Muscle of leg (tissue), 16 donors: Measurements from ENCODE around the gene MALSU1. TPM values are rescaled to one million over a fixed set of nuclear protein-coding genes. Genes with fewer than 3 reads are reported as not detected.

Experiments used
- DNase-seq: peaks from one replicate; pipeline ENCODE4 v3.0.0; 2013
- H3K27ac ChIP-seq: one replicate; pipeline ENCODE4 v1.5.1; 2013; ENCODE audit warnings: mild to moderate bottlenecking, low read length, control low read depth
- H3K27me3 ChIP-seq: one replicate; pipeline ENCODE4 v1.6.1; 2013; ENCODE audit warnings: low read length; ENCODE audit not compliant: control insufficient read depth, insufficient read depth
- H3K36me3 ChIP-seq: one replicate; pipeline ENCODE4 v1.6.1; 2013; ENCODE audit warnings: low read length; ENCODE audit not compliant: control insufficient read depth, insufficient read depth
- H3K4me1 ChIP-seq: one replicate; pipeline ENCODE4 v1.6.1; 2013; ENCODE audit warnings: low read length; ENCODE audit not compliant: control insufficient read depth, insufficient read depth
- H3K4me3 ChIP-seq: one replicate; pipeline ENCODE4 v1.5.1; 2013; ENCODE audit warnings: low read length, control low read depth
- H3K9me3 ChIP-seq: replicated peaks from 2 replicates; pipeline ENCODE4 v1.6.1; 2013; ENCODE audit warnings: low read depth, low read length; ENCODE audit not compliant: control insufficient read depth
- WGBS: methylation state at CpG from one replicate; pipeline ENCODE4 v1.1.5; 2013; ENCODE audit warnings: missing lambda C conversion rate; ENCODE audit not compliant: insufficient coverage; 5-methylcytosine and 5-hydroxymethylcytosine counted together
- long read RNA-seq, 11 donors: transcript quantifications; one replicate each; lab custom pipeline, GENCODE V29; 2026
- polyA plus RNA-seq, 8 donors: library from polyadenylated mRNA; unstranded; fragments of 120-200 nt; gene quantifications; one replicate each; pipeline versions ENCODE4 v1.2.1 to v1.2.3, GENCODE V29; 2013; ENCODE audit warnings: inconsistent platforms in 1 of 8, low replicate concordance in 1 of 8; ENCODE audit not compliant: insufficient read length in 8 of 8, insufficient read depth in 1 of 8
- total RNA-seq: library from RNA; stranded (reverse); fragments of 120-200 nt; gene quantifications from one replicate; pipeline ENCODE4 v1.2.4, GENCODE V29; 2013

MALSU1 gene
- 94.2 TPM for total RNA-seq
- 100 to 1,000 TPM in 2 of 8 donors, 10 to 100 TPM in 6; 58.1 to 132 (median 89.0) TPM for polyA plus RNA-seq
- long read RNA-seq, donor 1, transcript MALSU1-202 (4 exons, 3,044 nt): major isoform, 16 of 22 reads
- long read RNA-seq, donor 1, partial matches to known transcripts: 0 of 22 reads
- long read RNA-seq, donor 1, other reads (novel, unspliced or antisense): 0 of 22 reads
- long read RNA-seq, donor 2, partial matches to known transcripts: 0 of 4 reads
- long read RNA-seq, donor 2, other reads (novel, unspliced or antisense): 0 of 4 reads
- long read RNA-seq, donor 3, transcript MALSU1-202 (4 exons, 3,044 nt): major isoform, 51 of 51 reads
- long read RNA-seq, donor 3, partial matches to known transcripts: 0 of 51 reads
- long read RNA-seq, donor 3, other reads (novel, unspliced or antisense): 0 of 51 reads
- long read RNA-seq, donor 4, transcript MALSU1-202 (4 exons, 3,044 nt): major isoform, 20 of 26 reads
- long read RNA-seq, donor 4, partial matches to known transcripts: 5 of 26 reads
- long read RNA-seq, donor 4, other reads (novel, unspliced or antisense): 0 of 26 reads
- long read RNA-seq, donor 5, transcript MALSU1-202 (4 exons, 3,044 nt): major isoform, 64 of 119 reads
- long read RNA-seq, donor 5, partial matches to known transcripts: 54 of 119 reads
- long read RNA-seq, donor 5, other reads (novel, unspliced or antisense): 0 of 119 reads
- long read RNA-seq, donor 6, transcript MALSU1-203 (2 exons, 479 nt): minor isoform, 5 of 118 reads
- long read RNA-seq, donor 6, transcript MALSU1-202 (4 exons, 3,044 nt): major isoform, 108 of 118 reads
- long read RNA-seq, donor 6, partial matches to known transcripts: 0 of 118 reads
- long read RNA-seq, donor 6, other reads (novel, unspliced or antisense): 5 of 118 reads
- long read RNA-seq, donor 7, transcript MALSU1-202 (4 exons, 3,044 nt): major isoform, 48 of 51 reads
- long read RNA-seq, donor 7, partial matches to known transcripts: 0 of 51 reads
- long read RNA-seq, donor 7, other reads (novel, unspliced or antisense): 0 of 51 reads
- long read RNA-seq, donor 8, transcript MALSU1-202 (4 exons, 3,044 nt): major isoform, 33 of 37 reads
- long read RNA-seq, donor 8, partial matches to known transcripts: 0 of 37 reads
- long read RNA-seq, donor 8, other reads (novel, unspliced or antisense): 0 of 37 reads
- long read RNA-seq, donor 9, transcript MALSU1-202 (4 exons, 3,044 nt): major isoform, 29 of 43 reads
- long read RNA-seq, donor 9, partial matches to known transcripts: 0 of 43 reads
- long read RNA-seq, donor 9, other reads (novel, unspliced or antisense): 7 of 43 reads
- long read RNA-seq, donor 10, transcript MALSU1-202 (4 exons, 3,044 nt): major isoform, 58 of 69 reads
- long read RNA-seq, donor 10, partial matches to known transcripts: 6 of 69 reads
- long read RNA-seq, donor 10, other reads (novel, unspliced or antisense): 0 of 69 reads
- long read RNA-seq, donor 11, transcript MALSU1-202 (4 exons, 3,044 nt): major isoform, 41 of 45 reads
- long read RNA-seq, donor 11, partial matches to known transcripts: 0 of 45 reads
- long read RNA-seq, donor 11, other reads (novel, unspliced or antisense): 0 of 45 reads

DNA sequence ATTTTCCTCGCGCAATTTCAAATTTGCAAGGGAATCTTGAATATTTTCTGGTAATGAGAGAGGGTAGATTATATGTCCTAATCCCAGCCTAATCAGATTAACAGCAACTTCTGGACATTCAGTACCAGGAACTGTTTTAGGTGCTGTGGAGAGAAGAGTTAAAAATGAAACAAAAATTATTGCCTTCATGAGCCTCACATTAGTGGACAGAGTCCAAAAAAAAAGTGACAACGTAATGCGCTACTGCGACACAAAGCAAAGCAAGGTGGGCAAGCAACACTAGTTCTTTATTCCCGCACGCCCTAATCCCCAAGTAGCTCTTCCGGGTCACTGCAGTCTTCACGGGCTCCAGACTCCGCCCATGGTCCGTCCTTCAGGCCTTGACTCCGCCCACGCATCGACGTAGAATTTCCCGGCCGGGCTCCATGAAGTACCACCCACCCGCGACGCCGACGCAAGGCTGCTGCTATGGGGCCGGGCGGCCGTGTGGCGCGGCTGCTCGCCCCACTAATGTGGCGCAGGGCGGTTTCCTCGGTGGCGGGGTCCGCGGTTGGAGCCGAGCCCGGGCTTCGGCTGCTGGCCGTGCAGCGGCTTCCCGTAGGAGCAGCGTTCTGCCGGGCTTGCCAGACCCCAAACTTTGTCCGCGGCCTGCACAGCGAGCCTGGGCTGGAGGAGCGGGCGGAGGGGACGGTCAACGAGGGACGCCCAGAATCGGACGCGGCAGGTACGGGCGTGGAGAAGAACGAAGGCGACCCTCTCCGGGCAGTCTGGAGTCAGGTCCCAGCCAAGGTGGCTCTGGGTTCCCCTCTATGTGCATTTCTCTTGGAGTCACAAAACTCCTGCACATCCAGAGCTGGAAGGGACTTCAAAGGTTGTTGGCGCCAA is at the start of gene MALSU1:
Gene MALSU1 (plus strand): TSS at position 455 of the 885 bp plus-strand sequence. CDS start 14 bp downstream, at position 469.
- DNase-seq: peak; percentile 99
- Histone ChIP-seq H3K9me3 (no peaks in the 10 kb centered on the region), H3K4me1 (peaks cover 20% of the 10 kb centered on the region), H3K4me3 (peak within 1 kb of the TSS; percentile 92), H3K36me3 (peaks cover 9% of the 10 kb centered on the region), H3K27ac (peak within 1 kb of the TSS; percentile 91), H3K27me3 (no peaks in the 10 kb centered on the region)
- WGBS: under 1% methylated on average over 56 of the region's 59 CpGs

GRCh38 chr7:23249486-23249885 is 49.7 kb upstream of the MALSU1 start:
- H3K36me3 ChIP-seq: peaks cover 4% of the 10 kb centered on the region
- no peak overlapping the region for H3K4me3 ChIP-seq
- H3K27ac ChIP-seq: no peak overlapping the region
- H3K4me1 ChIP-seq: peaks cover 24% of the 10 kb centered on the region
- DNase-seq: no peak
- H3K9me3 ChIP-seq: peaks cover 8% of the 10 kb centered on the region
- no peaks in the 10 kb centered on the region for H3K27me3 ChIP-seq

DNA sequence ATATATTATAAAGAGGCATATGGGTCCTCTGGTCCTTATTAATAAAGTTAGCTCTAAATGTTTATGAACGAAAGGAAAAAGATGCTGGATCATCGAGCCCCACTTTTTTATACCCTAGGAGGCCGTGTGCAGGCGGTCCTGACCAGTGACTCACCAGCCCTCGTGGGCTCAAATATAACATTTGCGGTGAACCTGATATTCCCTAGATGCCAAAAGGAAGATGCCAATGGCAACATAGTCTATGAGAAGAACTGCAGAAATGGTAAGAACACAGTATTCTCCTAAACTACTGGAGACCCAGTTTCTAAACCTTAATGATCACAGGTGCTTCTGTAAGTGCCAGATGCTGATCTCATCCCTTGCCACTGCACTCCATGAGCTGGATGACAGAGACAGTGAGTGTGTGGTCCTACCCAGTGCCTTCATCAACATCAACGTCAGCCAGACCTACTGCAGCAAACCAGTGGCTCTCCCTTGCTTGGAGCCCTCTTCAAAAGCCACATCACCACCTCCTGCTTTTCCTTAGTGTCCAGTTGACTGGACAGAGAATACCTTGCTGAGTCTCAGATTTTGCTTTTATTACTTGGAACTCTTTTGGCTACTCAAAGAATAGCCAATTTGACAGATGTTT is 45.0 kb upstream of the MALSU1 start:
- H3K4me3 ChIP-seq: no peak overlapping the region
- peaks cover 8% of the 10 kb centered on the region for H3K9me3 ChIP-seq
- WGBS: 90% methylated on average over 7 of the region's 7 CpGs
- H3K27ac ChIP-seq: no peak overlapping the region
- no peak for DNase-seq
- peaks cover 4% of the 10 kb centered on the region for H3K36me3 ChIP-seq
- H3K4me1 ChIP-seq: no peaks in the 10 kb centered on the region
- no peaks in the 10 kb centered on the region for H3K27me3 ChIP-seq

DNA sequence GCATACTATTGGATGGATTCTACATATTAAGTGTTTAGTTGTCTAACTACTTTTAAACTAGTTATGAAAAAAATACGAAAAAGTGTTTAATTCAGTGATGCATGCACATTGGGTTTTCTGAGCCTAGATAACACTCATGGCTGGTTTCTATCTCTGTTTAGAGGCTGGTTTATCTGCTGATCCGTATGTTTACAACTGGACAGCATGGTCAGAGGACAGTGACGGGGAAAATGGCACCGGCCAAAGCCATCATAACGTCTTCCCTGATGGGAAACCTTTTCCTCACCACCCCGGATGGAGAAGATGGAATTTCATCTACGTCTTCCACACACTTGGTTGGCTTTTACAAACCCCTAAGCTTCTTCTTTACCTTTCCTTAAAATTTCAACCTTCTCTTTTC is 42.4 kb upstream of the MALSU1 start:
- Histone ChIP-seq H3K4me1 (no peaks in the 10 kb centered on the region), H3K4me3 (no peak overlapping the region), H3K36me3 (no peaks in the 10 kb centered on the region), H3K27me3 (no peaks in the 10 kb centered on the region), H3K27ac (no peak overlapping the region), H3K9me3 (peaks cover 2% of the 10 kb centered on the region)
- WGBS: 100% methylated on average over 1 of the region's 7 CpGs
- DNase-seq: no peak

GRCh38 chr7:23260371-23260770 is 38.8 kb upstream of the MALSU1 start:
- Histone ChIP-seq H3K27ac (no peak overlapping the region), H3K9me3 (no peaks in the 10 kb centered on the region), H3K27me3 (no peaks in the 10 kb centered on the region), H3K4me1 (no peaks in the 10 kb centered on the region), H3K4me3 (no peak overlapping the region), H3K36me3 (no peaks in the 10 kb centered on the region)
- no peak for DNase-seq
- WGBS: 73% methylated on average over 3 of the region's 10 CpGs

DNA sequence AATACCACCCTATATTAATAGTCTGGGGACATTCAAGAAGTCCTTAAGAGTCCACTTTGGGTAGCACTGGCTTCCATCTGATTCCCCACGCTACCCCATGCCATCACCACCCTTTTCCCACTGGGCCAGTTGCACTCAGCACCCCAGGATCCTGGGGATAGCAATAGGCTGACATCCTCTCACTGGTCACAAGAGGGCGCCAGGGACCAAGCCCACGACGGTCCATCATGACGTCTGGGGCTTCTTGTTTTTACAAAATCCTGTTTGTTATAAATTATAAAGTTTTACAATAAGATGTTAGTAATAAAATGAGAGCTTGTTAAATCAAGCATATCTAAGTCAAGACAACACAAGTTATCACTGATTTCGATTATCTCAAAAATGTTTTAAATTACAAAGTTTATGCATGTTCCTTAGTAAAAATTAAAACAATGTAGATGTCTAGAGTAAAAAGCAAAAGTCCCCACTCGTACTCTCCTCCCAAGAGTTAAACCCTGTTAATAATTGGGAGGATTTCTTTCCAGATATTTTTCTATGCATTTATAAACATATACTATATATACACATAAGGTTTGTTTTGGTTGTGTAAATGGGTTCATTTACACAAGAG is 37.2 kb upstream of the MALSU1 start:
- Histone ChIP-seq H3K27me3 (no peaks in the 10 kb centered on the region), H3K4me1 (no peaks in the 10 kb centered on the region), H3K36me3 (peaks cover 6% of the 10 kb centered on the region), H3K4me3 (no peak overlapping the region), H3K9me3 (no peaks in the 10 kb centered on the region), H3K27ac (no peak overlapping the region)
- no CpG with 5 or more reads among the region's 7 CpGs for WGBS
- peak; percentile 65 for DNase-seq

DNA sequence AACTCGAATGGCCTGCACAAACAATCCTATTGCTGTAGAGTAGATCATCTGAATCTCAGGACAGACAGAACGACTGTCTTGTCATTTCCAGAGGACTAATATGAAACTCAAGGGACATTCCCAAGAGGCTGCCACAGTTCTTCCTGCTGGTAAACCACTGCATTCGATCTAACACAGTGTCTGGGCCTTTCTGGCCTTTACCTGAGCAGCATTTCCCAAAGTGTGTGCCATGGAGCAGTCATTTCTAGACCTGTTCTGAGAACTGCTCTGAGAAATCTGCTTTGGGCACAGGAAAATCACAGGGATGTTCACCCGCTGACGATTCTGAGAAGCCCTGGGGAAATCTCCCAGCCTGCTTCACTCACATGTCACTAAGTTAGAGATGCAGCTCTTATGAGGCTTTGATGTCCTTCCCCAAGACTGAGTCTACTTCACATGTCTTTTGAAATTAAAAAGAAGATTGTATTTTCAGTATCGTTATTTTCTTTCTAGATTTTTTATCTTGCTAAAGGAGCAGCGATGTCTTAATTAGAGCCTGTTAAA is 34.2 kb upstream of the MALSU1 start:
- Histone ChIP-seq H3K4me1 (no peaks in the 10 kb centered on the region), H3K27ac (no peak overlapping the region), H3K36me3 (peaks cover 9% of the 10 kb centered on the region), H3K27me3 (no peaks in the 10 kb centered on the region), H3K9me3 (no peaks in the 10 kb centered on the region), H3K4me3 (no peak overlapping the region)
- 90% methylated on average over 3 of the region's 7 CpGs for WGBS
- no peak for DNase-seq

DNA sequence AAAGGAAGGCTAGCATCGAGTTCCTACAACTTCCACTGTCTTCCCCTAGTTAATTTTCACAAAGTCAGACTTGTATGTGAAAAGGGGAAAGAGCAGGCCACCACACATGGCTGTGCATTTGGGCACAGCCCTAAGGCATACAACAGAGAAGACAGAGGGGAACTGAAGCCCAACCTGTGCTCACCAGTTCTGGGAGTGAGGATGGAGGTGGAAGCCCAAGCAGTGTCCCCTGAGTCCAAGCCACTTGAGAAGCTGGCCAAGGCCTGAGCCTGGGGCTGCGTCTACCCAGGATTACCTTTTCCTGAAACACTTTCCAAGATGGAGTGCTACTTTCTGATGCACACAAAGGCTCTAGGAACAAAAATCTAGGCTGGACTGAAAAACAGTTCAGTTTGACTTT is 32.2 kb upstream of the MALSU1 start:
- peaks cover 9% of the 10 kb centered on the region for H3K36me3 ChIP-seq

More for the DNA sequence above, 32.2 kb upstream of the MALSU1 start:
- no peaks in the 10 kb centered on the region for H3K4me1 ChIP-seq
- no peaks in the 10 kb centered on the region for H3K27me3 ChIP-seq
- no peak overlapping the region for H3K27ac ChIP-seq
- H3K4me3 ChIP-seq: no peak overlapping the region
- DNase-seq: no peak
- WGBS: no CpG with 5 or more reads among the region's 2 CpGs
- H3K9me3 ChIP-seq: no peaks in the 10 kb centered on the region
